Stimulated activated CD4-positive, alpha-beta T cell treated with anti-CD3 and anti-CD28 coated beads, Interleukin-1b, Interleukin-23, amount 100 ng/mL, for 24 hours (primary cell): Measurements from ENCODE around the gene VPS50.

Experiments
- DNase-seq, 4 experiments: peaks; one replicate each; pipeline ENCODE4 v3.0.0-alpha.2; 2020; ENCODE audit warnings: low read depth in 4 of 4, low spot score in 1 of 4

VPS50 gene, protein sequence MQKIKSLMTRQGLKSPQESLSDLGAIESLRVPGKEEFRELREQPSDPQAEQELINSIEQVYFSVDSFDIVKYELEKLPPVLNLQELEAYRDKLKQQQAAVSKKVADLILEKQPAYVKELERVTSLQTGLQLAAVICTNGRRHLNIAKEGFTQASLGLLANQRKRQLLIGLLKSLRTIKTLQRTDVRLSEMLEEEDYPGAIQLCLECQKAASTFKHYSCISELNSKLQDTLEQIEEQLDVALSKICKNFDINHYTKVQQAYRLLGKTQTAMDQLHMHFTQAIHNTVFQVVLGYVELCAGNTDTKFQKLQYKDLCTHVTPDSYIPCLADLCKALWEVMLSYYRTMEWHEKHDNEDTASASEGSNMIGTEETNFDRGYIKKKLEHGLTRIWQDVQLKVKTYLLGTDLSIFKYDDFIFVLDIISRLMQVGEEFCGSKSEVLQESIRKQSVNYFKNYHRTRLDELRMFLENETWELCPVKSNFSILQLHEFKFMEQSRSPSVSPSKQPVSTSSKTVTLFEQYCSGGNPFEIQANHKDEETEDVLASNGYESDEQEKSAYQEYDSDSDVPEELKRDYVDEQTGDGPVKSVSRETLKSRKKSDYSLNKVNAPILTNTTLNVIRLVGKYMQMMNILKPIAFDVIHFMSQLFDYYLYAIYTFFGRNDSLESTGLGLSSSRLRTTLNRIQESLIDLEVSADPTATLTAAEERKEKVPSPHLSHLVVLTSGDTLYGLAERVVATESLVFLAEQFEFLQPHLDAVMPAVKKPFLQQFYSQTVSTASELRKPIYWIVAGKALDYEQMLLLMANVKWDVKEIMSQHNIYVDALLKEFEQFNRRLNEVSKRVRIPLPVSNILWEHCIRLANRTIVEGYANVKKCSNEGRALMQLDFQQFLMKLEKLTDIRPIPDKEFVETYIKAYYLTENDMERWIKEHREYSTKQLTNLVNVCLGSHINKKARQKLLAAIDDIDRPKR

DNA sequence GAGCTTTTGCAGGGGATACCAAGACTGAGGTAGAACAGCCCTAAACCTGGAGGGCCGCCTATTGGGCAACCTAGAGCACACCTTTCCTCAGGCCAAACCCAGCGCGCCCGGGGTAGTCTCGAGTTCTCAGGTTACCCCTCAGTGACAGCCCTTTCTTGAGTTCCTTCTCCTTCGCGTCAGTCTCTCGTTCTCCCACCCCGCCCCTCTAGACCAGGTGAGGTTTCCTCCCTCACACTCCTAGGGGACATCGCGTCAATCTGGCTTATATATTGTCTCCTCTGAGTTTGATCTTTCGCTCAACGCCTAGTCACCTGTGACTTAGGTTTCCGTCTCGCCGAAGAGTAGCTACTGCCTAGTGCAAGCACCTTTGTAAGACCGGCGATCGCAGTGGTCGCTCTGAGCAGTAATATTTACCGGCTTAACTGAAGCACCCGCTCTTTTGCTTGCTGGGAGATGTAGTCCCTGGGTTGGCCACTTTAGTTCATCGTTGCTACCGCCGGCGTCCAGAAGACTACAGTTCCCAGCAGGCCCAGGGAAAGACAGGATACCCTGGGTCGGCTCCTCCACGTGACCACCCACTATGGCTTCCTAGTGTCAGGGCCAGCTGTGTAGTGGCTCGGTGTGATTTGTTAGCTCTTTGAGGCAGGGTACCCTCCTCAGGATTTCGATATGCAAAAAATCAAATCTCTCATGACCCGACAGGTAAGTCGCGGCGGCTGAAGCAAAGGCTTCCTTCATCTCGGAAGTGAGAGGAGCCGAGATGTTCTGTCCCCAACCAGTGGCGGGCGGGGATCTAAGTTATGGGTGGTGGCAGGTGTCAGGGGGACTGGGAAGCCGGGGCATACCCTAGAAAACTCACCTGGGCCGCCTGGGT, at the start of gene VPS50:
Gene VPS50, plus strand, starts transcription at position 568 of the 874 bp plus-strand sequence. Its CDS starts 102 bp downstream, at position 670.
- peak; percentile 70 to 86 (median 81) for DNase-seq

DNA sequence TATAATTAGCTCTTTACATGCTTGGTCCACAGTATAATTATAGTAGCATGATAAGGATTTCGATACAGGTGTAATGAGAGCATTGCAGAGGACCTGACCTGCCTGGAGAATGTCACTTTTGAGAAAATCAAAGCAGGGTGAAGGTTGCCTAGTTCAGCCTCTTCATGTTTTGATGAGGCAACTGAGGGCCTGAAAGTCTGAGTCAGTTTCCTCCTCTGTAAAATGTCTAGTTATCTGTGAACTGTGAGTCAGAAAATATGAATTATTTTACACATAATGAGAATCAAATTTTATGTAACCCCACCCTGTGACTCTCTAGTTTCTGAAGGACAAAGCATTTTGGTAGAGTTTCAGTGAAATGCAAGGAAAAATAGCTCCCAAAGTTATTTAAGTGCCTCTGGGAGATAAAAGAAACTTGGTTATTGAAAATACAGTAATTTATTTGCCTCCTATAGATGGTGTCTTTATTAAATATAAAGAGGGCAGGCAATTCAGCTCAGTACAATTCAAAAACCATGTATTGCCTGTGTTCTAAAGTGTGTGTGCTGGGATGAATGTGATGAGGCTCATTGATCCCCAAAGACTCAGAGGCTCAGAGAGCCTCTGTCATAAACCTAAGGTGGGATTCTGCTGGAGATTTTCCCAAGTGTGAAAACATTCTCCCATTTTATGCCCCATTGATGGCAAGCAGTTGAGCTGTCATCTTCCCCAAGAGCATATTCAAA, 46.7 kb upstream of the VPS50 start:
- DNase-seq = no peak

DNA sequence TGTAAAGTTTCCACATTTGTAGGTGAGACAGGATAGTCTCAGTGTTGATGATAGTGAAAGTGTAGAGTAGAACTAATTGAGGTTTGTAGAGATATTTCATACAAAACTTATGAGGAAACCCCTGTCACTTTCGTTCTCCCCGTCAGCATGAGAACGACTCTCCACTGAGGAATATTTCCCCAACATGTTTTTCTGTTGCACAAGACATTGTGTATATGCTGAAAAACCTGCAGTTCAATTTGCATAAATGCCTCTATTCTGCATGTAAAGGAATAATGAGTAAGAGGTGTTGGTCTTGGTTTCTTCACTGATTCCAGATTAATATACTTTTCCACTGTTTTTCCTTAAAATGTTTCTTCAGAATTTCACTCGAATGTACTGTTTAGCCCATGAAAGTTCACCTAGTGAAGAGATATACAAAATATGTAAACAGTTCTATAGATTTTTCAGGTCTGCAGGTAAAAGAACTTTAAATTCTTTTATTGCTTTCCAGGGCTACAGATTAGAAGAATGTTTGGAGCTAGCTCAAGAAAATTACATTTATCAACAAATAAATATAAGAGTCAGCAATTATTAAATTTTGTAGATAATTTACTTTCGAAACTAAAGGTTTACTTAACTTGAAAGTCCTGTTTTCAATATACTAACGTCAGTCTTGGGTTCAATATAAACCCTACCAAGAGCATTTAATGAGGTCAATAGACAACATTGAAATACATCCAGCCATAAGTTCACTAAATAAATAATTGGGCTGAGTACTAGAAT, 43.1 kb upstream of the VPS50 start:
- no peak for DNase-seq

DNA sequence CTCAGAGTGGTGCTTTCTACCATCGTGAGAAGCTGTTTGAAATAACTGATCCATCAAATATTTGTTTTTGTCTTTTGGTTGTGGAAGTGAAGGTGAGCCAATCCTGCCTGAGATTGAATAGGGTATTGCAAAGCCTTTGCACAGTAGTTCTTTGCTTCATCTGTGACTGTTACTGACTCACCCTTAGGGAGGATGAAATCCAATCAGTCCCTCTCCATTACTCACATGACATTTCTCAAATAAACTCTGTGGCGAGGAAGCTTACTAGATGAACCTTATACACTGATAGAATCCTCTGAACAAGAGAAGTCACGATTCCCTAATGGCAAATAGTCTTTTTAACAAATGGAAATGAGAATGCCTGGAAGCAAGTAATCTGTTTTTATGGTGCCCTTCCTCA, 37.8 kb upstream of the VPS50 start:
- DNase-seq = no peak

DNA sequence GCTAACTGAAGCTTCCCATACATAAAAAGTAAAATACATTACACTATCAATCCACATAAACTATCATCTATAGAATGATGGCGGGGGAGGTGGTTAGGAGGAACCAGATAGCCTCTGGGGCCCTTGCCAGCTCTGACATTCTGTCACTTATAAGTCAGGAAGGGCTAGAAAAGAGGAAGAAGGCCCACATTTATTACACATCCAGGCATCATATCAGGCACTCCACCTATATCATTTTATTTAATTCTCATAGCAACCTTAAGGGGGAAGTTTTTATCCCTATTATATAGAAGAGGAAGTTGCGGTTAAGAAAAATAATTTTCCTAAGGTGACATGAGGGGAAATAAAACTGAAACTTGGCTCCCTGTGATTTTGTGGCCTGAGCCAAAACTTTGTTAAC, 35.8 kb upstream of the VPS50 start:
- no peak for DNase-seq

DNA sequence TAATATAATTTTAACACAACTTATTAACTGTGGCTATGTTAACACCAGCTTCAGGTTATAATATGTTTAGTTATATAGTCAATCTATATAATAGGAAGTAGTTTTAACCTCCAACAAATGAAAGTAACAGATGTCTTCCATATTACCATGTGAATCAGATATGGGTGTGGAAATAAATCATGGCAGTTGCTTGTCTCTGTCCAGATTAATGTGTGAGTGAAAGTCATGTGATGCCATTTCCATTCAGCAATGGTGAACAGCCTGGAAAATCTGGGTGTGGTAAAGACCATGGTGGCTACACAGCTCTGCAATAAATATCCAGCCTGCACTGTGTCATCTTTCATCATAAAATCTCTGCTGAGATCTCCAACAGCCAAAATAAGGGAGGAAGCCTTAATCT, 33.7 kb upstream of the VPS50 start:
- no peak for DNase-seq

DNA sequence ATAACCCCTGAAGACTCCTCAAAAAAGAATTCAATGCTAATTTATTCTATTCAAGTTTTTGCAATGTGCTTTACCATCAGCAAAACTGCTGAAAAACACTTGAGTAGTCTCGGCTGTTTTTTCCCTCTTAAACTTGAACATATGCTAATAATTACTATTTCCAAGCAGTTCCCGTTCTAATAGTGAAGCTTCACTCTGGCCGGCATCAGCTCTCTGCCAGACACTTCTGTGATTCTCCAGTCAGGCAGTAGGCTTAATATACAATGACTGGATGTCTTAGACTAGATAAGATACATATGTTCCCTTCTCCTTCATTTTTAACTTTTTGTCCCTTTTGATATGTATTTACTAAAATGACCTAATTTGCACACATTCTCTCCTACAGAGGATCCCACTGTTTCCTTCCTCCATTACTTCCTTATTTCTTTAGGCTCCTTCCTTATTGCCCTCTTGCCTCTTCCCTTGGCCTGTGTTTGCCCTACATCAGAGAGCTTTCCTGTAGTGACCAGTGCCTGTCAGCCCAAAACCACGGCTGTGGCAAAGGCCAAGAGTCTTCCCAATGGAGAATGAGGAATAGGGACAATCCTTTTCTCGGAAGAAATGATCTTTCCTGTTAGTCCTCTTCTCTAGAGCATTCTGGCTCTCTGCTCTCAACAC, 29.4 kb upstream of the VPS50 start:
- no peak for DNase-seq

DNA sequence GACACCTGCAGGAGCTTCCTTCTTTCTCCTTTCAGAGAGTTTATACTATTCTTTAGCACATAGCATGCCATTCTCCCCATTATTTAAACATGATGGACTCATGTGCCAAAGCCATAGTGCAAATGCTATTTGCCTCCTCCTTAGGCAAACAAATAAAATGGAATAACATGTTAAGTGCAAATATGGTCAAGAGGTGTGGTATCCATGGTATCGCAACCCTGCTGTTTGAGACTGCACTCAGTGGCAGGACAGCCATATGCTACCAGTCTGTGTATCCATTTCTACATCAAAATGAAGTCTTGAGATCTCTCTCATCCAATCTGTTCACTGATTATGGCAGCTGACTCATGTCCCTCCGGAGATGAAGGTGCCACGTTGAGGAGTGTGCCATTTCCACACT, 28.7 kb upstream of the VPS50 start:
- no peak for DNase-seq

DNA sequence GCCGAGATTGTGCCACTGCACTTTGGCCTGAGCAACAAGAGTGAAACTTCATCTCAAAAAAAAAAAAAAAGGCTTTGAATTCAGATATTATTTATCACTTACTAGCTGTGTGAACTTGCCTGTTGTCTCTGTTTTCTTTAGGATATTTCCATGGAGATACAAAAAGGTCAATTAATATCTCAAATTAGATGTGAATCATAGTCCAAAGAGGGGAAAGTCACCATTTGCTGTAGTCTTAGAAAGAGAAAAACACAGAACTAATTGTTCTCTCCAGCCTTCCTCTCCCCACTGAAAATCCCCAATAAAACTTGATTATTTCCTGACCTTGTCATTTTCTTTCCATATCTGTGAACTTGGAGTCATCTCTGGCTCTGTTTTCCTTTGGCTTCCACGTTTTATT, 27.1 kb upstream of the VPS50 start:
- DNase-seq = no peak

DNA sequence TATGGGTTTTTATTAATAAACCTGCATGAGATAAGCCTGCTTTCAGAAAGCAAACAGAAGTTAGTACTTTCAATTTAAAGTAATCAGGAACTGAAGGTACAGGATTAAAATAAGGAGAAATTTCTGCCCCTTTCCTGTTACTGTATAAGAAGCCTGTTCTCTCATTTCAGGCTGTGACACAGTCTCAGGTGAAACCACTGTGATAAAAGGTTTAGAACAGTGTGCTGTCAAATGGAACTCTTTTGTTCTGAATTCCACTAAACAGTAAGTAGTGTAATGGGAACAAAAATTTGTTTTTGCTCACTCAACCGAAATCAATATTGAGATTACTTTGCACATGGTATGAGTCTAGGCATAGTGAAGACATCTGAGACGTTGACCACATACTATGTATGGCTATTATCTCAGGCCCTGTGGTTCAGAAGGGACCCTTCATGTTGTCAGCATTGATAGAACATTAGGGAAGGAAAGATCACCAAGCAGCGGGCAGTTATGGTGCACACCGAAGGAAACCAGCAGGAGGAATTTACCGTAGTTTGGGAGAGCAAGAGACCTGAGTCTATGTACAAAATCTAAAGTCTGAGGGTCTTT, 20.8 kb upstream of the VPS50 start:
- DNase-seq = no peak

DNA sequence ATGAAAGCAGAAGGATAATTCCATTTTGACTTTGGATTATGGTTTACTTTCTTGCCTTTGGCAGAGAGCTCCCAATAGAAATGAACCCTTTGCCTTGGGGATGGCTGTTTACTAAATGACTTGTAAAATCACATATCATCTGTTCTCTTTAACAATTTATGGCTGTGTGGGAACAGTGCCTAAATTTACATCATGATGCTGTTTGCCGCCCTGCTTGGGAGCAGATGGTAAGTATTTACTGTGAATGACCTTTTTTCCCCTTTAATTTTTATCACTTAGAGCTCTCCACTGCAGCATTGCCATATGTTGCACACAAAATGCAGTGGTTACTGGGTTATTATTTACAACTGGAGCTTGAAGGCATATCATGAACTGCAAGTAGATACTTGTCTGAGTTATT, 19.3 kb upstream of the VPS50 start:
- no peak for DNase-seq

DNA sequence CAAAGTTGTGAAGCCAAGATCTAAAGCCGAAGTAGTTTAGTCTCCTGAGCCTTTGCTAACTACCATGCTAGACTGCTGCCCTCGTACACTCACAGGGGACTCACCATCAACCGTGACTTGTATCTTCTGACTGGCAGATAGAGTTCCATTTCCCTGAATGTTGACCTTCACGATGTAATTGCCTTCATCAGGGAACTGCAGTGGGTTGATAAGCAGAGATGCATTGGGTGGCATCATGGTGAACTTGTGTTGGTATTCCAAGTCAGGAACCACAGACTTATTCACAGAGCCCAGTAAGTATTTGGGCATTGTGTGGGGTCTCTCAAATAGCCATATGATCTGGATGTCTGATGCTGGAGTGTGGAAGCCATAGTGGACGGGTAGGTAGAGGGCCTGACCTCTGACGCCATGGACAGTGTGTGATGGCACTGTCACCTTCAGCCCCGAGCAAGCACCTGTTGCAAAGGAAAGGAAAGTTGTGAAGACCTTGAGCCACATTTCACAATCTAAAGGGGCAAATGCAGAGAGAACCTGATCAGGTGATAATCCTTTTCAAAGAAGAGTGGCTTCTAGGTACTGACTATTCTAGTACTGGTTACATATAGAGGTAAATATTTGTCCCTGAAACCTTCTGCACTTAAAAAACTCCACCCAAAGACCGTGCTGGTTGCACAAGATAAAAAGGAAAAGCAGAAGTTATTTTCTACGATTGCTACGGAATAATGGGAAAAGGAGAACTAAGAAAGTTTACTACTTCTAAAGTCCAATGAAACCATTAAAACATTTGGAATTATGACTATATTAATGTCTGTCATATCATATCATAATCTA, 13.0 kb upstream of the VPS50 start:
- no peak for DNase-seq

DNA sequence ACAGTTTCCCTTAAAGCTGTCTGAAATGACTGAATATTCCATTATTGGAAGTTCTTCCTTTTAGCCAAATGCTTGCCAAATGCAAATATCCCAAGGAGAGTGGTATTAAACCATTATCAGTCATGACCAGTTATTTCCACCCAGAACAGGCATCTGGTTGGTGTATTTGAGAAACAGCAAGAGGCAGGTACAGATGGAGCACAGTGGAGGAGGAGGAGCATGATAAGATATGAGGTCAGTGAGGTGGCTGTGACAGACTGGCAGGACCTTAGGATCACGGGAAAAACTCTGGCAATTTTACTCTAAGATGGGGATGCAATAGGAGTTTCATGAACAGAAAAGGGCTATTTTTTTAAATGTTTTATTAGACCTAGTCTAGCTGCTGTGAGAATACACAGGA, 12.3 kb upstream of the VPS50 start:
- no peak for DNase-seq

DNA sequence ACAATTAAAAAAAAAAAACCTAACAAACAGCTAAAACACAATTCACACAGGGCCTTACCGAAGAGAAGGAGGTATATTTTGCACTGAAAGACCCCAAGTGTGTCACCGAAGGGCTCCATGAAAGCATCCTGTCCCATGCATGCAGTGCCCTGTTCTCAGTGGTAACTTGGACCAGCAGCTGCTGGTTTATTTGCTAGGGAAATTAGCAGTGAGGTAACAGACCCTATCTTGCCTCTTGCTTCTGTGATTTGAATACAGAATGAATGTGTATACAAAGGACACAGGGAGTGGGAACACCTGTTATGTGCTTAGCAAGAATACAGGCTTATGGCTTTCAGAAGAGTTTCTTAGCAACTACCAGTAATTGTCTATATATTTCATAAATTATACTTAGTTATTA, 5.9 kb upstream of the VPS50 start, which contains the start of gene HEPACAM2:
Gene HEPACAM2, minus strand, starts transcription at position 160 of the 400 bp plus-strand sequence.
- no peak for DNase-seq

DNA sequence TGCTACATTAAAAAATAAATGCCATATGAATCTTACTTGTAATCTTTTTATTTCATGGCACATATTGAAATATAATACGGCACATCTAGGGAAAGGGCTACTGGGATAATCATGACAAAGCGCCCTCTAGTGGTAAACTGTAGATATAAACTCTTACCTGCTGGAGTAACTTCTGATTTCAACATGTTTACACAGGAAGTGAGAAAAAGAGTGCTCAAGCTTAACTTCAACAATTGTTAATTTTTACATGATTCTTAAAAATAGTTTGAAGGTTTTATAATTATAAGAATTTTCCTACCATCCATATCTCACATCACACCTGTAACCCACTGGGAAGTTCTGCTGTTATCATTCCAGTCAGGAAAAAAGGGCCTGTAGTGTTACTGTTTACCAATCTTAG, 3.9 kb upstream of the VPS50 start:
- no peak for DNase-seq

DNA sequence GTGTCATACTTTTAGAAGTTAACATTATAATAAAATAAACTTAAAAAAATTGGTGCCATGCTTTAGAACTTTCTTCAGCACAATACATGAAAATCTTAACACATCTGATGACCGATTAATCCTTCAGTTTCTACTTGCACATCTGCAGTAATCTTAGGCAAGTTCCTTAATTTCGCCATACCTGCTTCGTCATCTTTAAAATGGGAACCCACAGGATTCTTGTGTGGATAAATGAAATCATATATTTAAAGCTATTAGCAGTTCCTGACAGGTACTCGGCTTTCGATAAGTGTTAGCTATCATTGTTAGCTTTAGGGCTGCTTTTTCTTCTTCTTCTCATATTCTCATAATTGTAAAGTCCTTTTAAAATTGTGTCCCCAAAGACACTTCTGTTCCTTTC, 907 bp upstream of the VPS50 start:
- no peak for DNase-seq

DNA sequence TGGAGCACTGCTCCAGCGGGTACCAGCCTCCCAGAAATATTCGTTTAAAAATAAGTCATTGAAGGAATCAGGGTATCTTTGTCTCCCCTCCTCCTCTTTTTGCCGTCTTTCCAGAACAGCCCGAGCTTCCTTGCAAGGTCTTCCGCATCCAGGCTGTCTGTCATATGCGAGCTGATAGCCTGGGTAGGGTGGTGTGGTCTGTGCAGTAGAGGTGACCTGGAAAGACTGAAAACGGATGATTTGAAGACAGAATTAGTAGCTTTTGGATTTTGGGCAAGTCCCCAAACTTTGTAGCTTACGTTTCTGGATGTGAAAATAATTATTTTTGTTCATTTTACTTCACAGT, 480 bp downstream of the VPS50 start:
- DNase-seq = no peak

DNA sequence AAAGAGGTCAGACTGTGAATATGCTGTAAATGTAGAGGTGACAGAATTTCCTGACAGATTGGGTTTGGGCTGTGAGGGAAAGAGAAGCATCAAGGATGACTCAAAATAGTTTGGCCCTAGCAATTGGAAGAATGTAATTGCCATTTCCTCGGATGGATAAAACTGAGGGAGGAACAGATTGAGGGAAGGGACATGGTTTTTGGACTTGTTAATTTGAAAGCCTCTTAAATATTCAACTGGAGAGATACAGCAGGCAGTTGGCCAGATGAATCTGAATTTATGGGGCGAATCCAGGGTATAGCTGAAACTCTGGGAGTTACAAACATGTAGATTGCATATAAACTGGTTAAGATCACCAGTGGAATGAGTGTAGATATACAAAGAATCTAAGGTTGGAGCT, 3.4 kb downstream of the VPS50 start:
- DNase-seq = no peak
